Suppressor macrophage (primary cell): ENCODE measurements around the gene PTPRM.

Experiments used
- DNase-seq, 4 experiments: peaks; one replicate each; pipeline ENCODE4 v3.0.0-alpha.2; 2020 to 2022

PTPRM gene

GRCh38 chr18:8063733-8064132 is 496.6 kb downstream of the PTPRM start:
- no peak for DNase-seq

- DNase-seq: no peak
Measured at GRCh38 chr18:8065284-8065683, 498.2 kb downstream of the PTPRM start.

GRCh38 chr18:8065773-8066172 is 498.7 kb downstream of the PTPRM start:
- DNase-seq: no peak

- no peak for DNase-seq
Measured at GRCh38 chr18:8069708-8070107, 502.6 kb downstream of the PTPRM start.

GRCh38 chr18:8073167-8073566 is 506.1 kb downstream of the PTPRM start:
- no peak for DNase-seq

- DNase-seq: no peak
Measured at GRCh38 chr18:8080092-8080491, 513.0 kb downstream of the PTPRM start.

GRCh38 chr18:8081267-8081666 is 514.2 kb downstream of the PTPRM start:
- no peak for DNase-seq

GRCh38 chr18:8081872-8082553 is 514.9 kb downstream of the PTPRM start:
- DNase-seq: no peak

GRCh38 chr18:8084160-8084559 is 517.0 kb downstream of the PTPRM start:
- DNase-seq: peak in 3 of 4 experiments; percentile 1 to 19 (median 3)

- no peak for DNase-seq
Measured at GRCh38 chr18:8088626-8089025, 521.5 kb downstream of the PTPRM start.

GRCh38 chr18:8091035-8091434 is 523.9 kb downstream of the PTPRM start:
- DNase-seq: no peak

GRCh38 chr18:8095947-8096570 is 528.9 kb downstream of the PTPRM start:
- DNase-seq: no peak

- DNase-seq: no peak
Measured at GRCh38 chr18:8097399-8097798, 530.3 kb downstream of the PTPRM start.

- DNase-seq: no peak
Measured at GRCh38 chr18:8097927-8098326, 530.8 kb downstream of the PTPRM start.

- DNase-seq: no peak
Measured at GRCh38 chr18:8106603-8107002, 539.5 kb downstream of the PTPRM start.

GRCh38 chr18:8107426-8107825 is 540.3 kb downstream of the PTPRM start:
- no peak for DNase-seq

GRCh38 chr18:8114480-8114879 is 547.4 kb downstream of the PTPRM start:
- DNase-seq: no peak

- no peak for DNase-seq
Measured at GRCh38 chr18:8116341-8117005, 549.4 kb downstream of the PTPRM start.

- no peak for DNase-seq
Measured at GRCh38 chr18:8117006-8117371, 549.9 kb downstream of the PTPRM start.

GRCh38 chr18:8121101-8121500 is 554.0 kb downstream of the PTPRM start:
- DNase-seq: no peak

- no peak for DNase-seq
Measured at GRCh38 chr18:8121942-8122480, 554.9 kb downstream of the PTPRM start.

- DNase-seq: no peak
Measured at GRCh38 chr18:8124232-8125146, 557.4 kb downstream of the PTPRM start.

- no peak for DNase-seq
Measured at GRCh38 chr18:8130096-8130495, 563.0 kb downstream of the PTPRM start.
